ENCODE results near the gene STRAP. TPM values are rescaled to one million over a fixed set of nuclear protein-coding genes. Genes with fewer than 3 reads are reported as not detected.
"Not testable (repeated sequence)": the region's sequence is repeated elsewhere in the genome, so short reads cannot be mapped to it uniquely, and the experiment has no call there.

The STRAP gene
- total RNA-seq, 3 donors from 2014 or later (not counting 1 experiment from before 2014, with no cell fraction given), result 90.7 to 117 (median 91.0) TPM

GRCh38 chr12:15868186-15868585, 14.0 kb upstream of the STRAP start:
- H3K36me3 Mint-ChIP-seq, result no peaks in the 10 kb centered on the region
- no peaks in the 10 kb centered on the region for H3K36me3 ChIP-seq (ENCODE audit: control insufficient read depth, insufficient read depth, low read length)
- ATAC-seq (no peak), DNase-seq (no peak)
- no peaks in the 10 kb centered on the region for H3K9me3 Mint-ChIP-seq
- 71% methylated on average over 2 of the region's 3 CpGs for WGBS (ENCODE audit: insufficient coverage)
- H3K27ac ChIP-seq (ENCODE audit: low read length), result no peak overlapping the region
- no peaks in the 10 kb centered on the region for H3K4me1 ChIP-seq (ENCODE audit: control insufficient read depth, insufficient read depth, low read length)
- H3K4me1 Mint-ChIP-seq, result peaks cover 6% of the 10 kb centered on the region in 2 donors
- H3K27me3 ChIP-seq (ENCODE audit: control insufficient read depth, insufficient read depth, low read length), result no peaks in the 10 kb centered on the region
- TF ChIP-seq, protein P1, sequence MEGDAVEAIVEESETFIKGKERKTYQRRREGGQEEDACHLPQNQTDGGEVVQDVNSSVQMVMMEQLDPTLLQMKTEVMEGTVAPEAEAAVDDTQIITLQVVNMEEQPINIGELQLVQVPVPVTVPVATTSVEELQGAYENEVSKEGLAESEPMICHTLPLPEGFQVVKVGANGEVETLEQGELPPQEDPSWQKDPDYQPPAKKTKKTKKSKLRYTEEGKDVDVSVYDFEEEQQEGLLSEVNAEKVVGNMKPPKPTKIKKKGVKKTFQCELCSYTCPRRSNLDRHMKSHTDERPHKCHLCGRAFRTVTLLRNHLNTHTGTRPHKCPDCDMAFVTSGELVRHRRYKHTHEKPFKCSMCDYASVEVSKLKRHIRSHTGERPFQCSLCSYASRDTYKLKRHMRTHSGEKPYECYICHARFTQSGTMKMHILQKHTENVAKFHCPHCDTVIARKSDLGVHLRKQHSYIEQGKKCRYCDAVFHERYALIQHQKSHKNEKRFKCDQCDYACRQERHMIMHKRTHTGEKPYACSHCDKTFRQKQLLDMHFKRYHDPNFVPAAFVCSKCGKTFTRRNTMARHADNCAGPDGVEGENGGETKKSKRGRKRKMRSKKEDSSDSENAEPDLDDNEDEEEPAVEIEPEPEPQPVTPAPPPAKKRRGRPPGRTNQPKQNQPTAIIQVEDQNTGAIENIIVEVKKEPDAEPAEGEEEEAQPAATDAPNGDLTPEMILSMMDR (IDR thresholded peaks at IDR 0.05), result no peak
- no peak overlapping the region for H3K4me3 ChIP-seq (ENCODE audit: low read length)
- no peak overlapping the region for H3K4me3 Mint-ChIP-seq
- peaks cover 21 to 33% of the 10 kb centered on the region in 2 donors for H3K27me3 Mint-ChIP-seq (ENCODE audit: low read depth in 2 of 2)
- H3K9me3 ChIP-seq (ENCODE audit: control insufficient read depth, insufficient read depth, low read length), result no peaks in the 10 kb centered on the region
- no peak overlapping the region for H3K27ac Mint-ChIP-seq
- intact Hi-C loops (cut with micrococcal nuclease), result no loop called here

GRCh38 chr12:15873556-15873955, 8.6 kb upstream of the STRAP start:
- Mint-ChIP-seq H3K36me3 (no peaks in the 10 kb centered on the region), H3K9me3 (no peaks in the 10 kb centered on the region), H3K4me1 (peaks cover 5 to 6% of the 10 kb centered on the region in 2 donors), H3K4me3 (no peak overlapping the region), H3K27me3 (ENCODE audit: low read depth in 2 of 2) (peaks cover 35 to 68% of the 10 kb centered on the region in 2 donors), H3K27ac (no peak overlapping the region)
- H3K27me3 ChIP-seq (ENCODE audit: control insufficient read depth, insufficient read depth, low read length), result no peaks in the 10 kb centered on the region
- no peak overlapping the region for H3K27ac ChIP-seq (ENCODE audit: low read length)
- H3K4me1 ChIP-seq (ENCODE audit: control insufficient read depth, insufficient read depth, low read length), result no peaks in the 10 kb centered on the region
- 90% methylated on average over 4 of the region's 4 CpGs for WGBS (ENCODE audit: insufficient coverage)
- TF ChIP-seq, protein P1 (IDR thresholded peaks at IDR 0.05), result no peak
- DNase-seq, result no peak
- no peaks in the 10 kb centered on the region for H3K36me3 ChIP-seq (ENCODE audit: control insufficient read depth, insufficient read depth, low read length)
- H3K4me3 ChIP-seq (ENCODE audit: low read length), result no peak overlapping the region
- intact Hi-C loops (cut with micrococcal nuclease), result no loop called here
- H3K9me3 ChIP-seq (ENCODE audit: control insufficient read depth, insufficient read depth, low read length), result no peaks in the 10 kb centered on the region
- no peak for ATAC-seq

GRCh38 chr12:15874556-15875145, 7.5 kb upstream of the STRAP start:
- WGBS (ENCODE audit: insufficient coverage), result 97% methylated on average over 20 of the region's 20 CpGs
- H3K36me3 Mint-ChIP-seq; H3K4me1 Mint-ChIP-seq; H3K9me3 ChIP-seq (ENCODE audit: control insufficient read depth, insufficient read depth, low read length); H3K27ac Mint-ChIP-seq; DNase-seq; H3K4me3 ChIP-seq (ENCODE audit: low read length); H3K4me1 ChIP-seq (ENCODE audit: control insufficient read depth, insufficient read depth, low read length); H3K36me3 ChIP-seq (ENCODE audit: control insufficient read depth, insufficient read depth, low read length); ATAC-seq; H3K9me3 Mint-ChIP-seq; intact Hi-C loops (cut with micrococcal nuclease); H3K4me3 Mint-ChIP-seq; H3K27me3 ChIP-seq (ENCODE audit: control insufficient read depth, insufficient read depth, low read length); H3K27ac ChIP-seq (ENCODE audit: low read length): not testable (repeated sequence)
- H3K27me3 Mint-ChIP-seq (ENCODE audit: low read depth in 2 of 2), result peaks cover 30 to 62% of the 10 kb centered on the region in 2 donors

DNA sequence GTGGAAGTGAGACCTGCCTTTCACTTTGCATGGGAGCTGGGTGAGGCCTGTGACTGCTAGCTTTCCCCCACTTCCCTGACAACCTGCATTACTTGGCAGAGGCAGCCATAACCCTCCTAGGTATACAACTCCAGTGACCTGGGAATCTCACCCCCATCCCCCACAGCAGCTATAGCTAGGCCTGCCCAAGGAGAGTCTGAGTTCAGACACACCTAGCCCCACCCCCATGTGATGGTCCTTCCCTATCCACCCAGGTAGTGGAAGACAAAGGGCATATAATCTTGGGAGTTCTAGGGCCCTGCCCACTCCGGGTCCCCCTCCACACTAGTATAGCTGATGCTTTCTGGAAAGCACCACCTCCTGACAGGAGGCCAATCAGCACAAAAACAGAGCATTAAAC, 6.3 kb upstream of the STRAP start:
- ATAC-seq, result no peak
- Mint-ChIP-seq H3K4me3 (peak overlapping the region; percentile 6), H3K4me1 (peaks cover 5 to 9% of the 10 kb centered on the region in 2 donors), H3K27ac (no peak overlapping the region), H3K9me3 (no peaks in the 10 kb centered on the region), H3K27me3 (ENCODE audit: low read depth in 2 of 2) (peaks cover 28 to 51% of the 10 kb centered on the region in 2 donors), H3K36me3 (no peaks in the 10 kb centered on the region)
- WGBS (ENCODE audit: insufficient coverage), result 85% methylated on average over 1 of the region's 1 CpG
- TF ChIP-seq, protein P1 (IDR thresholded peaks at IDR 0.05), result no peak
- H3K27me3 ChIP-seq (ENCODE audit: control insufficient read depth, insufficient read depth, low read length), result no peaks in the 10 kb centered on the region
- H3K4me1 ChIP-seq (ENCODE audit: control insufficient read depth, insufficient read depth, low read length), result no peaks in the 10 kb centered on the region
- no peak overlapping the region for H3K4me3 ChIP-seq (ENCODE audit: low read length)
- DNase-seq, result no peak
- no peak overlapping the region for H3K27ac ChIP-seq (ENCODE audit: low read length)
- H3K36me3 ChIP-seq (ENCODE audit: control insufficient read depth, insufficient read depth, low read length), result no peaks in the 10 kb centered on the region
- H3K9me3 ChIP-seq (ENCODE audit: control insufficient read depth, insufficient read depth, low read length), result no peaks in the 10 kb centered on the region
- intact Hi-C loops (cut with micrococcal nuclease), result no loop called here
